ENCODE results near the gene CBY2. TPM values are rescaled to one million over a fixed set of nuclear protein-coding genes. Genes with fewer than 3 reads are reported as not detected.

The CBY2 gene
- total RNA-seq, 1 donor from 2014 or later = not detected

DNA sequence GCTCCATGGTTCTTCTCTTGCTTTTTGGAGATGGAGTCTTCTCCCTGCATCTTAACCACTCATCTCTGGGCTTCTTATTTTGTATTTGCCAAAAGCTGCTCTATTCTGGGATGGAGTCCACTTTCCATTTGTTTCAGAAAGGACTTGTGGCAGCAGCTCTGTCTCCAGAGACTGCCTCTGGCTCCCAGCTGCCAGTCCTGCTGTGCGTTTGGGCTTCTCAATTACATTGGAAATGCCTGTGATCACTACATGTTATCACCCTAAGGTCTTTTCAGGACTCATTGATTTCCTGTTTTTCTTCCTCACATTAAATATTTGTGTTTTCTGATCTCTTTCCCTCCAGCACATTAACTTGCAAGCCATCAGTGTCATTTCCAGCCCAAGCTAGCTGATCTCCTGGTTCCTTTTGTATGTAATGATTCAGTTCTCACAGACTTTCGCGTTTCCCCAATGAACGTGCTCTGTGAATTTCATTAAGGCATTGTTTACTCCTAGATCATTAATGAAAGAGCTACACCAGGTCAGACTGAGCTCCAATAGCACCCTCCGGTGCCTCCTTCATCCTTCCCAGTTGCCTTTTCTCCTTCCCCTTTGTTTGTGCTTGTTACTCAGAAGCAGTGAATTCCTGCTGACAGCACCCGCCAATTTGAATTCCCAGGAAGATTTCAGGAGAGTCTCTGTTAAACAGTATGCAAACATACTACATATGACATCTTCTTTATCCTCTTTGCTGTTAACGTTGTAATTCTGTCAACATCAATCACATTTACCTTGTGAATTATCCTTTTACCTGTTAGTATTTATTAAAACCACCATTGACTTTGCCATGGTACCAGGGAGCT, 3.0 kb downstream of the CBY2 start:
- TF ChIP-seq, protein P1, sequence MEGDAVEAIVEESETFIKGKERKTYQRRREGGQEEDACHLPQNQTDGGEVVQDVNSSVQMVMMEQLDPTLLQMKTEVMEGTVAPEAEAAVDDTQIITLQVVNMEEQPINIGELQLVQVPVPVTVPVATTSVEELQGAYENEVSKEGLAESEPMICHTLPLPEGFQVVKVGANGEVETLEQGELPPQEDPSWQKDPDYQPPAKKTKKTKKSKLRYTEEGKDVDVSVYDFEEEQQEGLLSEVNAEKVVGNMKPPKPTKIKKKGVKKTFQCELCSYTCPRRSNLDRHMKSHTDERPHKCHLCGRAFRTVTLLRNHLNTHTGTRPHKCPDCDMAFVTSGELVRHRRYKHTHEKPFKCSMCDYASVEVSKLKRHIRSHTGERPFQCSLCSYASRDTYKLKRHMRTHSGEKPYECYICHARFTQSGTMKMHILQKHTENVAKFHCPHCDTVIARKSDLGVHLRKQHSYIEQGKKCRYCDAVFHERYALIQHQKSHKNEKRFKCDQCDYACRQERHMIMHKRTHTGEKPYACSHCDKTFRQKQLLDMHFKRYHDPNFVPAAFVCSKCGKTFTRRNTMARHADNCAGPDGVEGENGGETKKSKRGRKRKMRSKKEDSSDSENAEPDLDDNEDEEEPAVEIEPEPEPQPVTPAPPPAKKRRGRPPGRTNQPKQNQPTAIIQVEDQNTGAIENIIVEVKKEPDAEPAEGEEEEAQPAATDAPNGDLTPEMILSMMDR (IDR thresholded peaks at IDR 0.05) = no peak
- Histone ChIP-seq H3K27me3 (no peaks in the 10 kb centered on the region), H3K36me3 (no peaks in the 10 kb centered on the region), H3K27ac (no peak overlapping the region), H3K4me1 (no peaks in the 10 kb centered on the region), H3K9me3 (no peaks in the 10 kb centered on the region), H3K4me3 (no peak overlapping the region)
- intact Hi-C loops (cut with DNase I) = no loop called here
- DNase-seq (no peak), ATAC-seq (no peak)

DNA sequence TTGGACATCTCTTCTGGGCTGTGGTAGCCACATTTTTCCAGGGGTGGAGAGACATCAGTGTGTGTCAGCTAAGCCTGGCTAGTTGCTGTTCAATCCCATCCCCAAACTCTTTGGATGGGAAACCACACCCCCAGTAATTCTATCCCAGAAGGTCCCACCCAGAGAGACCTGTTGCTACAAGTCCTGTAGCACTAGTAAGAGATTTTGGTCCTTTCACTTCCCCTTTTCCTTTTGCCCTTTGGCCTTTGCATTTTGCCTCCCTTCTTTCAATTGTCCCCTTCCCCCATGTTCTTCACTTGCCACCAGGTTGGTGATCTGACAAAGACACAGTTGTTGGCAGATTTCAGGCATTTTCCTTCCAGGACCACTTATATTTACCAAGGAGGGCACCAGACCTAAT, 3.8 kb downstream of the CBY2 start:
- no peaks in the 10 kb centered on the region for H3K9me3 ChIP-seq
- ATAC-seq (no peak), DNase-seq (no peak)
- no peak overlapping the region for H3K4me3 ChIP-seq
- H3K27ac ChIP-seq = no peak overlapping the region
- TF ChIP-seq, protein P1 (IDR thresholded peaks at IDR 0.05) = no peak
- no peaks in the 10 kb centered on the region for H3K27me3 ChIP-seq
- no peaks in the 10 kb centered on the region for H3K4me1 ChIP-seq
- intact Hi-C loops (cut with DNase I) = no loop called here
- H3K36me3 ChIP-seq = no peaks in the 10 kb centered on the region

DNA sequence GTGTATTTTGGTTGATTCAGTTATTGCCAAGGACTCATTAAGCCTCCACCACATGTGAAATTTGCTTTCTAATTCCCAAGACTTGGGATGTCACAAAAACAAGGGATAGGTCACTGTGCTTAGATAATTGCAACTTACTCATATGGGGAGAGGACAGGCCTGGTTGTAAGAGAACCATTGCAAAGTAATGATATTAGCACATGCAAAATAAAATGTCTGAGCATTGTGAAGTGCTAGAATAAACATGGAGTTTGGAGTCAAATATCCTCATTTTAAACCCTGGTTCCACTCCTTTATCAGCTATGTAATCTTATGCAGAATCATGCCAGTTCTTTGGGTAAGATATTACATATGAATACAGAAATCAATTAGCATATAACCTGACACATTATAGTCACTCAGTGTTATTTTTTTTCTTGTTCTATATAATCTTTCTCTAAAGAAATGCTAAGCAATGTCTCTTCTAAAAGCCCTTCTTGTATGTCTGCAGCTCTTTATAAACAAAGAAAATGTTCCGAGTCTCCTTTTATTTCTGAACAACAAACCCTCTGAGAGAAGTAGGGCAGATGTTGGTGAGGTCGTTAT, 5.5 kb downstream of the CBY2 start:
- intact Hi-C loops (cut with DNase I) = no loop called here
- Histone ChIP-seq H3K27me3 (no peaks in the 10 kb centered on the region), H3K36me3 (no peaks in the 10 kb centered on the region), H3K27ac (no peak overlapping the region), H3K9me3 (no peaks in the 10 kb centered on the region), H3K4me3 (no peak overlapping the region), H3K4me1 (no peaks in the 10 kb centered on the region)
- no peak for ATAC-seq
- no peak for DNase-seq
- TF ChIP-seq, protein P1 (IDR thresholded peaks at IDR 0.05) = no peak

DNA sequence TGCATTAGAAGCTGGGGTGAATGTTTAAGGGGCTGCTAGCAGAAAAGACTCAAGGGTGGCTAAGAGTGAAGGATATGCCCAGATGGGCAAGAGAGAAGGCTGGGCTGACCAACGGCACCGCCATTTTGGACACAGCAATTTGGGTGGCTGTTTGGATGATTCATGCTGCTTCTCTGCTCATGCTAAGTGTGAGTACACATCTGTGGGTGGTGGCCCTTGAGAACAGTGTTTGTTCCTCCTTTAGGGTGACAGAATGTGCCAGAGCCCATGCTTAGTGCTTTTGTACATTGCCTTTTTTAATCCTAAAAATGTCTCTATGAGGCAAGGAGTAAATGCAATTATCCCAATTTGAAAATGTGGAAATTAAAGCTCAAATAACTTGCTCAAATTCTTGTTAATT, 9.8 kb downstream of the CBY2 start:
- intact Hi-C loops (cut with DNase I) = no loop called here
- Histone ChIP-seq H3K9me3 (no peaks in the 10 kb centered on the region), H3K36me3 (no peaks in the 10 kb centered on the region), H3K27ac (no peak overlapping the region), H3K27me3 (no peaks in the 10 kb centered on the region), H3K4me1 (no peaks in the 10 kb centered on the region), H3K4me3 (no peak overlapping the region)
- ATAC-seq (peak; percentile 68), DNase-seq (no peak)
- TF ChIP-seq, protein P1 (IDR thresholded peaks at IDR 0.05) = no peak

DNA sequence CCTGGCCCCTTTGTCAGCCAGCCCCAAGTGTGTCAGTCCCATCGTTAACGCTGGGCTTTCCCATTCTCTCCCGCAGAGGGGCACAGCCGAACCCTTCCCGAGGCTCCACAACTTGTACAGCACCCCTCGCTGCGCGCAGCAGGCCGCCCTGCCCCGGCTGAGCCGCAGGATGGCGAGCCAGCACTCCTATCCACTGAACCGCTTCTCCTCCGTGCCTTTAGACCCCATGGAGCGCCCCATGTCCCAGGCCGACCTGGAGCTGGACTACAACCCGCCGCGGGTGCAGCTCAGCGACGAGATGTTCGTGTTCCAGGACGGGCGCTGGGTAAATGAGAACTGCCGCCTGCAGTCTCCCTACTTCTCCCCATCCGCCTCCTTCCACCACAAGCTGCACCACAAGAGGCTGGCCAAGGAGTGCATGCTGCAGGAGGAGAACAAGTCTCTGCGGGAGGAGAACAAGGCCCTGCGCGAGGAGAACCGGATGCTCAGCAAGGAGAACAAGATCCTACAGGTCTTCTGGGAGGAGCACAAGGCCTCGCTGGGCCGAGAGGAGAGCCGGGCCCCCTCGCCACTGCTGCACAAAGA, 11.1 kb downstream of the CBY2 start:
- no peaks in the 10 kb centered on the region for H3K27me3 ChIP-seq
- no peaks in the 10 kb centered on the region for H3K36me3 ChIP-seq
- DNase-seq (no peak), ATAC-seq (no peak)
- H3K27ac ChIP-seq = no peak overlapping the region
- H3K4me1 ChIP-seq = no peaks in the 10 kb centered on the region
- no peak overlapping the region for H3K4me3 ChIP-seq
- intact Hi-C loops (cut with DNase I) = no loop called here
- TF ChIP-seq, protein P1 (IDR thresholded peaks at IDR 0.05) = no peak
- H3K9me3 ChIP-seq = no peaks in the 10 kb centered on the region
